K562 (cell line): ENCODE measurements around the gene UBE2G2. TPM values are rescaled to one million over a fixed set of nuclear protein-coding genes. Genes with fewer than 3 reads are reported as not detected.

Experiments
- ATAC-seq: fragments of 200-7000 bp; cut with Tn5 transposase; 3 replicates; pipeline ENCODE4 v1.9.1; 2020; ENCODE audit warnings: moderate library complexity
- BruUV-seq: library from RNA; stranded (reverse); fragments of 400-500 nt; replicated peaks from 2 replicates; lab custom pipeline; 2021; lab: Mats Ljungman, UMichigan
- CTCF ChIA-PET: fragments of 300-600 bp; formaldehyde crosslinking; extraction: SDS; loops from one replicate; lab custom pipeline; 2021; ENCODE audit warnings: low intra/inter-chr PET ratio; lab: Yijun Ruan, JAX
- POLR2A ChIA-PET: fragments of 300-600, 350-650 bp; sonication (Branson Sonifier 250); formaldehyde crosslinking; extraction: SDS; loops from one replicate; lab custom pipeline; 2021; ENCODE audit warnings: antibody characterized with exemption, inconsistent platforms; lab: Yijun Ruan, JAX
- DNase-seq, 4 experiments: peaks; one replicate each; pipeline versions ENCODE4 v3.0.0 to v3.0.0-alpha.2; 2011 to 2018; ENCODE audit warnings: low spot score in 3 of 4, mixed read lengths in 3 of 4; ENCODE audit errors: extremely low read depth in 1 of 4
- FAIRE-seq: peaks from 2 replicates; lab custom pipeline; 2011; peaks lifted over from hg19 to GRCh38; lab: Jason Lieb, UNC
- H2AFZ ChIP-seq: 2 replicates; pipeline ENCODE4 v1.6.0; 2011; ENCODE audit warnings: low read depth, low read length, control low read depth, inconsistent platforms
- H3K27ac ChIP-seq: fragments of 200-600 bp; 3 replicates; pipeline ENCODE4 v1.8.0; 2011; ENCODE audit warnings: low read depth, mild to moderate bottlenecking, control low read depth, inconsistent platforms, low read length, moderate library complexity, mixed read lengths; ENCODE audit errors: extremely low read depth
- H3K27me3 ChIP-seq, 2 experiments: fragments of 300-600 bp in 1 of 2; 2 replicates in 1 of 2; 3 replicates in 1 of 2; pipeline versions ENCODE4 v1.6.0 to v1.8.0; 2011; ENCODE audit warnings: inconsistent platforms in 2 of 2, low read length in 2 of 2, mild to moderate bottlenecking in 1 of 2, mixed read lengths in 1 of 2, moderate library complexity in 1 of 2; ENCODE audit not compliant: control insufficient read depth in 2 of 2, insufficient read depth in 2 of 2
- H3K36me3 ChIP-seq: fragments of 300-600 bp; 3 replicates; pipeline ENCODE4 v1.8.0; 2011; ENCODE audit warnings: mild to moderate bottlenecking, low read length, inconsistent platforms; ENCODE audit not compliant: control insufficient read depth, insufficient read depth
- H3K4me1 ChIP-seq, 2 experiments: fragments of 200-600 bp in 1 of 2; replicated peaks in 1 of 2; 2 replicates in 1 of 2; 3 replicates in 1 of 2; pipeline versions ENCODE4 v1.5.1 to v1.8.0; 2011; ENCODE audit warnings: inconsistent platforms in 2 of 2, low read length in 2 of 2, mild to moderate bottlenecking in 1 of 2, mixed read lengths in 1 of 2, moderate library complexity in 1 of 2; ENCODE audit not compliant: control insufficient read depth in 2 of 2, insufficient read depth in 2 of 2
- H3K4me2 ChIP-seq: 2 replicates; pipeline ENCODE4 v1.6.1; 2011; ENCODE audit warnings: low read length, control low read depth, inconsistent platforms, mixed read lengths; ENCODE audit not compliant: insufficient read depth
- H3K4me3 ChIP-seq: fragments of 200-600 bp; sonication (generic), shearing (Covaris generic); 2 replicates; pipeline ENCODE4 v1.5.1; 2016; ENCODE audit warnings: control low read depth, inconsistent platforms
- H3K79me2 ChIP-seq: fragments of 200-600 bp; 3 replicates; pipeline ENCODE4 v1.8.0; 2011; ENCODE audit warnings: low read length, inconsistent platforms; ENCODE audit not compliant: control insufficient read depth, insufficient read depth
- H3K9ac ChIP-seq, 2 experiments: 2 replicates each; pipeline versions ENCODE4 v1.6.0 to v1.6.1; 2011; ENCODE audit warnings: low read depth in 2 of 2, low read length in 2 of 2, control low read depth in 1 of 2, inconsistent platforms in 1 of 2, mild to moderate bottlenecking in 1 of 2, mixed read lengths in 1 of 2; ENCODE audit not compliant: insufficient read depth in 1 of 2
- H3K9me1 ChIP-seq: one replicate; pipeline ENCODE4 v1.6.0; 2011; ENCODE audit warnings: inconsistent platforms, mild to moderate bottlenecking, low read length, moderate library complexity; ENCODE audit not compliant: control insufficient read depth, insufficient read depth
- H3K9me3 ChIP-seq: replicated peaks from 2 replicates; pipeline ENCODE4 v1.5.1; 2011; ENCODE audit warnings: low read depth, low read length, inconsistent platforms; ENCODE audit not compliant: control insufficient read depth, insufficient read depth
- H4K20me1 ChIP-seq: replicated peaks from 2 replicates; pipeline ENCODE4 v1.6.1; 2011; ENCODE audit warnings: low read length, inconsistent platforms, mixed read lengths; ENCODE audit not compliant: control insufficient read depth, insufficient read depth
- ARID2 ChIP-seq: fragments of 450-650 bp; IDR thresholded peaks from 2 replicates; pipeline ENCODE4 v1.6.1; 2017; ENCODE audit warnings: antibody characterized with exemption, mild to moderate bottlenecking
- BACH1 ChIP-seq: fragments of 200-800 bp; sonication (Bioruptor generic); IDR thresholded peaks from 2 replicates; pipeline ENCODE4 v1.6.1; 2016; ENCODE audit warnings: missing genetic modification characterization, missing compliant biosample characterization
- ELF1 ChIP-seq: fragments of 200-800 bp; sonication (Bioruptor generic); IDR thresholded peaks from 2 replicates; pipeline ENCODE4 v1.6.1; 2016; ENCODE audit warnings: missing genetic modification characterization, missing compliant biosample characterization
- KHSRP ChIP-seq: fragments of 450-650 bp; IDR thresholded peaks from 2 replicates; pipeline ENCODE4 v1.6.1; 2017
- RBM17 ChIP-seq: fragments of 200-400 bp; formaldehyde crosslinking; IDR thresholded peaks from 2 replicates; pipeline ENCODE4 v1.6.1; 2017; ENCODE audit warnings: low read depth, mild to moderate bottlenecking, low read length, borderline replicate concordance
- ZNF57 ChIP-seq: fragments of 450-650 bp; formaldehyde crosslinking; IDR thresholded peaks from 2 replicates; pipeline ENCODE4 v1.4.0; 2020; ENCODE audit warnings: mild to moderate bottlenecking, moderate library complexity
- WGBS: fragments of 100-300 bp; shearing (Covaris generic); methylation state at CpG from one replicate; pipeline ENCODE4 v1.1.6; 2016; ENCODE audit warnings: low coverage, mixed read lengths; ENCODE audit not compliant: insufficient coverage; ENCODE audit errors: missing lambda C conversion rate; 5-methylcytosine and 5-hydroxymethylcytosine counted together
- in situ Hi-C: fragments of 300-500 bp; cut with MboI; formaldehyde crosslinking; loops from 4 replicates; pipeline ENCODE4 v1.15.0; 2018; ENCODE audit warnings: inconsistent platforms, mixed read lengths
- intact Hi-C: fragments of 100-400 bp; cut with micrococcal nuclease; formaldehyde crosslinking; loops from 2 replicates; pipeline ENCODE4 v1.14.2; 2022
- polyA plus RNA-seq, 8 experiments: library from polyadenylated mRNA; depleted of rRNA in 4 of 8; stranded (reverse) in 5 of 8; unstranded in 3 of 8; fragments of >200 nt; fragmentation: Nextera tagmentation in 2 of 8; fragmentation: Illumina TruSeq in 1 of 8; extraction: Ambion mirVana in 2 of 8; extraction: Trizol in 1 of 8; gene quantifications; 2 replicates each; pipeline versions ENCODE4 v1.2.1 to v1.2.3, GENCODE V29; 2011 to 2014; ENCODE audit warnings: inconsistent platforms in 1 of 8, missing spikeins in 1 of 8
- total RNA-seq, 7 experiments: library from RNA; depleted of rRNA in 6 of 7; stranded (reverse); fragments of >200 nt in 6 of 7; fragmentation: Illumina TruSeq in 2 of 7; extraction: Trizol in 2 of 7; gene quantifications; 2 replicates each; pipeline versions ENCODE4 v1.2.1 to v1.2.3, GENCODE V29; 2011 to 2021; ENCODE audit warnings: low replicate concordance in 1 of 7
- TF ChIP-seq, protein P1 (sequence below): fragments of 200-400 bp; formaldehyde crosslinking; IDR thresholded peaks from 2 replicates; pipeline ENCODE4 v1.6.1; 2017; ENCODE audit warnings: mild to moderate bottlenecking, low read depth, low read length, moderate library complexity
- TF ChIP-seq, protein P2 (sequence below): fragments of 250-450 bp; sonication (Bioruptor Pico); IDR thresholded peaks from 2 replicates; pipeline ENCODE4 v1.8.0; 2021; ENCODE audit warnings: mild to moderate bottlenecking, moderate library complexity
- TF ChIP-seq, protein P3 (sequence below): fragments of 450-650 bp; IDR thresholded peaks from one replicate; pipeline ENCODE4 v1.6.1; 2018; ENCODE audit warnings: mild to moderate bottlenecking, moderate library complexity; ENCODE audit not compliant: partially characterized antibody
- TF ChIP-seq, protein P4 (sequence below): fragments of 250-450 bp; sonication (Bioruptor Pico); IDR thresholded peaks from 2 replicates; pipeline ENCODE4 v1.4.0; 2020
- TF ChIP-seq, protein P5 (sequence below): fragments of 250-450 bp; sonication (Bioruptor Pico); IDR thresholded peaks from 2 replicates; pipeline ENCODE4 v1.5.0; 2022; ENCODE audit warnings: mild to moderate bottlenecking
- TF ChIP-seq, protein P6 (sequence below): fragments of 450-650 bp; IDR thresholded peaks from 2 replicates; pipeline ENCODE4 v1.6.1; 2016; ENCODE audit warnings: missing biosample characterization, missing genetic modification characterization

The UBE2G2 gene
- total and polyA plus RNA-seq, 9 of the 15 experiments (the other 6 are each of a cell fraction or from before 2014, with no cell fraction given), result 47.5 to 225 (median 140) TPM

DNA sequence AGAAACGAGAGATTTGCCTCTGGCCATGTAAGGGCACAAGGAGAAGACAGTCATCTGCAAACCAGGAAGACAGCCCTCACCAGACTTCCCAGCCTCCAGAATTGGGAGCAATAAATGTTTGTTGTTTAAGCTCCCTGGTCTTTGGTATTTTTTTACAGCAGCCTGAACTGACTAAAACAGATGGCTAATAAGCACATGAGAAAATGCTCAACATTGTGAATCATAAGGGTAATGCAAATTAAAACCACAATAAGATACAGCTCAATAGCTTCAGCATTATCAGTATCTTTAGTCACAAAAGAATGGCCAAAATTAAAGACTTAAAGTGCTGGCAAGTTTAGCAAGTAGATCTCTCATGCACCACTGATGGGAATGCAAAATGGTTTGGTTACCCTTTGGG lies 11.7 kb downstream of the UBE2G2 start:
- 94% methylated on average over 1 of the region's 1 CpG for WGBS
- no peaks in the 10 kb centered on the region for H3K9me3 ChIP-seq
- H3K36me3 ChIP-seq, result peaks cover 71% of the 10 kb centered on the region
- H3K27me3 ChIP-seq, result no peaks in the 10 kb centered on the region
- no peak overlapping the region for H3K9ac ChIP-seq
- no peak for FAIRE-seq
- BruUV-seq, result no TSS peak
- peaks cover 30% of the 10 kb centered on the region for H4K20me1 ChIP-seq
- H3K27ac ChIP-seq, result no peak overlapping the region
- in situ Hi-C loops, result loop anchor here (5.0 kb wide), 1 partner anchor 273 kb away; no protein-coding TSS in a partner anchor
- peaks cover 0 to 13% of the 10 kb centered on the region in 2 experiments; a peak in 3 of 5 replicates for H3K4me1 ChIP-seq
- H3K9me1 ChIP-seq, result no peaks in the 10 kb centered on the region
- H3K4me2 ChIP-seq, result no peak overlapping the region
- intact Hi-C loops, result no loop called here
- ChIA-PET POLR2A (interaction anchor here (1.0 to 1.4 kb wide), 2 partner anchors 11 to 77 kb away, joined by 3 read pairs; no protein-coding TSS in a partner anchor), CTCF (no interaction called here)
- no peak for ATAC-seq
- H2AFZ ChIP-seq, result no peak overlapping the region
- no peak overlapping the region for H3K4me3 ChIP-seq
- peaks cover 94% of the 10 kb centered on the region for H3K79me2 ChIP-seq
- DNase-seq, result no peak
- TF ChIP-seq ZNF57 (CRISPR knock-in tag) (no peak), ARID2 (no peak), ELF1 (tag) (no peak), KHSRP (no peak), BACH1 (tag) (no peak), RBM17 (no peak)
- TF ChIP-seq, protein P1, sequence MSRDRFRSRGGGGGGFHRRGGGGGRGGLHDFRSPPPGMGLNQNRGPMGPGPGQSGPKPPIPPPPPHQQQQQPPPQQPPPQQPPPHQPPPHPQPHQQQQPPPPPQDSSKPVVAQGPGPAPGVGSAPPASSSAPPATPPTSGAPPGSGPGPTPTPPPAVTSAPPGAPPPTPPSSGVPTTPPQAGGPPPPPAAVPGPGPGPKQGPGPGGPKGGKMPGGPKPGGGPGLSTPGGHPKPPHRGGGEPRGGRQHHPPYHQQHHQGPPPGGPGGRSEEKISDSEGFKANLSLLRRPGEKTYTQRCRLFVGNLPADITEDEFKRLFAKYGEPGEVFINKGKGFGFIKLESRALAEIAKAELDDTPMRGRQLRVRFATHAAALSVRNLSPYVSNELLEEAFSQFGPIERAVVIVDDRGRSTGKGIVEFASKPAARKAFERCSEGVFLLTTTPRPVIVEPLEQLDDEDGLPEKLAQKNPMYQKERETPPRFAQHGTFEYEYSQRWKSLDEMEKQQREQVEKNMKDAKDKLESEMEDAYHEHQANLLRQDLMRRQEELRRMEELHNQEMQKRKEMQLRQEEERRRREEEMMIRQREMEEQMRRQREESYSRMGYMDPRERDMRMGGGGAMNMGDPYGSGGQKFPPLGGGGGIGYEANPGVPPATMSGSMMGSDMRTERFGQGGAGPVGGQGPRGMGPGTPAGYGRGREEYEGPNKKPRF, result no peak
- TF ChIP-seq, protein P2, sequence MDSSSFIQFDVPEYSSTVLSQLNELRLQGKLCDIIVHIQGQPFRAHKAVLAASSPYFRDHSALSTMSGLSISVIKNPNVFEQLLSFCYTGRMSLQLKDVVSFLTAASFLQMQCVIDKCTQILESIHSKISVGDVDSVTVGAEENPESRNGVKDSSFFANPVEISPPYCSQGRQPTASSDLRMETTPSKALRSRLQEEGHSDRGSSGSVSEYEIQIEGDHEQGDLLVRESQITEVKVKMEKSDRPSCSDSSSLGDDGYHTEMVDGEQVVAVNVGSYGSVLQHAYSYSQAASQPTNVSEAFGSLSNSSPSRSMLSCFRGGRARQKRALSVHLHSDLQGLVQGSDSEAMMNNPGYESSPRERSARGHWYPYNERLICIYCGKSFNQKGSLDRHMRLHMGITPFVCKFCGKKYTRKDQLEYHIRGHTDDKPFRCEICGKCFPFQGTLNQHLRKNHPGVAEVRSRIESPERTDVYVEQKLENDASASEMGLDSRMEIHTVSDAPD (CRISPR knock-in tag), result no peak
- TF ChIP-seq, protein P3, sequence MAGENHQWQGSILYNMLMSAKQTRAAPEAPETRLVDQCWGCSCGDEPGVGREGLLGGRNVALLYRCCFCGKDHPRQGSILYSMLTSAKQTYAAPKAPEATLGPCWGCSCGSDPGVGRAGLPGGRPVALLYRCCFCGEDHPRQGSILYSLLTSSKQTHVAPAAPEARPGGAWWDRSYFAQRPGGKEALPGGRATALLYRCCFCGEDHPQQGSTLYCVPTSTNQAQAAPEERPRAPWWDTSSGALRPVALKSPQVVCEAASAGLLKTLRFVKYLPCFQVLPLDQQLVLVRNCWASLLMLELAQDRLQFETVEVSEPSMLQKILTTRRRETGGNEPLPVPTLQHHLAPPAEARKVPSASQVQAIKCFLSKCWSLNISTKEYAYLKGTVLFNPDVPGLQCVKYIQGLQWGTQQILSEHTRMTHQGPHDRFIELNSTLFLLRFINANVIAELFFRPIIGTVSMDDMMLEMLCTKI, result no peak
- TF ChIP-seq, protein P4, sequence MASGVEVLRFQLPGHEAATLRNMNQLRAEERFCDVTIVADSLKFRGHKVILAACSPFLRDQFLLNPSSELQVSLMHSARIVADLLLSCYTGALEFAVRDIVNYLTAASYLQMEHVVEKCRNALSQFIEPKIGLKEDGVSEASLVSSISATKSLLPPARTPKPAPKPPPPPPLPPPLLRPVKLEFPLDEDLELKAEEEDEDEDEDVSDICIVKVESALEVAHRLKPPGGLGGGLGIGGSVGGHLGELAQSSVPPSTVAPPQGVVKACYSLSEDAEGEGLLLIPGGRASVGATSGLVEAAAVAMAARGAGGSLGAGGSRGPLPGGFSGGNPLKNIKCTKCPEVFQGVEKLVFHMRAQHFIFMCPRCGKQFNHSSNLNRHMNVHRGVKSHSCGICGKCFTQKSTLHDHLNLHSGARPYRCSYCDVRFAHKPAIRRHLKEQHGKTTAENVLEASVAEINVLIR (CRISPR knock-in tag), result no peak
- TF ChIP-seq, protein P5, sequence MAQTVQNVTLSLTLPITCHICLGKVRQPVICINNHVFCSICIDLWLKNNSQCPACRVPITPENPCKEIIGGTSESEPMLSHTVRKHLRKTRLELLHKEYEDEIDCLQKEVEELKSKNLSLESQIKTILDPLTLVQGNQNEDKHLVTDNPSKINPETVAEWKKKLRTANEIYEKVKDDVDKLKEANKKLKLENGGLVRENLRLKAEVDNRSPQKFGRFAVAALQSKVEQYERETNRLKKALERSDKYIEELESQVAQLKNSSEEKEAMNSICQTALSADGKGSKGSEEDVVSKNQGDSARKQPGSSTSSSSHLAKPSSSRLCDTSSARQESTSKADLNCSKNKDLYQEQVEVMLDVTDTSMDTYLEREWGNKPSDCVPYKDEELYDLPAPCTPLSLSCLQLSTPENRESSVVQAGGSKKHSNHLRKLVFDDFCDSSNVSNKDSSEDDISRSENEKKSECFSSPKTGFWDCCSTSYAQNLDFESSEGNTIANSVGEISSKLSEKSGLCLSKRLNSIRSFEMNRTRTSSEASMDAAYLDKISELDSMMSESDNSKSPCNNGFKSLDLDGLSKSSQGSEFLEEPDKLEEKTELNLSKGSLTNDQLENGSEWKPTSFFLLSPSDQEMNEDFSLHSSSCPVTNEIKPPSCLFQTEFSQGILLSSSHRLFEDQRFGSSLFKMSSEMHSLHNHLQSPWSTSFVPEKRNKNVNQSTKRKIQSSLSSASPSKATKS (CRISPR knock-in tag), result no peak
- TF ChIP-seq, protein P6, sequence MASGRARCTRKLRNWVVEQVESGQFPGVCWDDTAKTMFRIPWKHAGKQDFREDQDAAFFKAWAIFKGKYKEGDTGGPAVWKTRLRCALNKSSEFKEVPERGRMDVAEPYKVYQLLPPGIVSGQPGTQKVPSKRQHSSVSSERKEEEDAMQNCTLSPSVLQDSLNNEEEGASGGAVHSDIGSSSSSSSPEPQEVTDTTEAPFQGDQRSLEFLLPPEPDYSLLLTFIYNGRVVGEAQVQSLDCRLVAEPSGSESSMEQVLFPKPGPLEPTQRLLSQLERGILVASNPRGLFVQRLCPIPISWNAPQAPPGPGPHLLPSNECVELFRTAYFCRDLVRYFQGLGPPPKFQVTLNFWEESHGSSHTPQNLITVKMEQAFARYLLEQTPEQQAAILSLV, result no peak
